NCI-H146 (cell line): ENCODE results near the gene API5.

Experiments used
- DNase-seq: peaks from one replicate; lab custom pipeline; 2025; lab: John Stamatoyannopoulos, UW

API5 gene

DNA sequence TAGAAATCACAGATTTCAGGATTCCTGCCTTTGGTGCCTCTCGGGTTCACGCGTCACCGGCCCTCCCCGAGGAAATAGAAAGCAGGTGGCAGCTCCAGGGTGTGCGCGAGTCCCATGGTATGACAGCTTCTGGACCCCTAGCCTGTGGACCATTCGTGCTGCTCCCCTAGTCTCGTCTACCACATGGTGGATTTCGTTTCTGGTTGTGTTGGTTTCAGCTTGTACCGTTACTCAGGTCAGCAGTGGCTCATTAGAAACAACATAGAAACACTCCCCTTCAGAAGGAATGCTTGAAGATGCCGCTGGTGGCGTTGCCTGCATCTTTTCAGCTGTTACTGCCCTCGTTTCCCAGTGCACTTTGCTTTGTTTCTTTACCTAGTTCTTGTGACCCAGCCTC, 47.6 kb downstream of the API5 start:
- DNase-seq: peak; percentile 52

DNA sequence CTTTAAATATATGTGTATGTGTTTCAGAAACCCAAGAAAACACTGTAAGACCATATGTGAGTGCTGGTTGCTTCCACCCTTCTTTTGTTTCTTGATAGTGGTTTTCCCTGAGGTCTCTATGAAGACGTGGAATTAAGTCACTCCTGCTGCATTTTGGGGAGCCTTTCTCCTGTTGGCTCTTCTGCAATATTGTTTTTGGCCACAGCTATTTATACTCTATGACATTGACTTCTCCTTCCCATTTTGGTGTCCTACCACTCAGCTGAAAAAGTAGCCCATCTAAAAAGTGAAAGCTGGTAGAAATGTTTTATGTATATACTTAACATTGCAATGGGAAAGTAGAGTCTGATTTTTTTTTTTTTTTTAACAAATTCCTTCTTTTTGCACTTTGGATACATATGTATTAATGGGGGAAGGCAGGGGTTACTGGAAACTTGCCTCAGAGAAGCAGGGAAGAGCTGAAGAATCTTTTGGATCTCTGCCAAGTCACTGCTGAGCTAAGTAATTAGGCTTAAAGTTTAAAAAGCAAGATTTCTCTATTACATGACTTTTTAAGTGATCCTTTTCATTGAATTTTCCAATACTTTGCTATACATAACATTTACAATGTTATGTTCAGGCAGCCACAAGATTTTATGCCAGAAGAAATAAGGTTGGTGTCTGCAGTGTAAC, 48.7 kb downstream of the API5 start:
- DNase-seq: no peak

DNA sequence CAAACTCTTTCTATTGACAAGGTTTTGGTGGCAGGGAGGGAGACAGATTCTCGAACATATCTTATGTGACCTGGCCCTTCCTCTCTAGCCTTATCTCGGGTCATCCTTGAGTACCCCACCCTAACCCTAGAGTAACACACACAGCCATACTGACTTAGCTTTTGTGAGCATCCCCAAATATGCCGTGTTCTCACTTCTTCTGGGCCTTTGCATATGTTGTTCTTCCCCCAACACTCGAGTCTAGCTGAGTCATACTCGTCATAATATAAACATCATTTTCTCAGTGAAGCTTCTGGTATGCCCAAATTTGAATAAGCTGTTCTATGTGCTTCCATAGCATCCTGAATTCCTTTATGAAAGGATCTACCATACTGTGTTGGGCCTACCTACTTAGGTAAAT, 54.9 kb downstream of the API5 start:
- DNase-seq: no peak

DNA sequence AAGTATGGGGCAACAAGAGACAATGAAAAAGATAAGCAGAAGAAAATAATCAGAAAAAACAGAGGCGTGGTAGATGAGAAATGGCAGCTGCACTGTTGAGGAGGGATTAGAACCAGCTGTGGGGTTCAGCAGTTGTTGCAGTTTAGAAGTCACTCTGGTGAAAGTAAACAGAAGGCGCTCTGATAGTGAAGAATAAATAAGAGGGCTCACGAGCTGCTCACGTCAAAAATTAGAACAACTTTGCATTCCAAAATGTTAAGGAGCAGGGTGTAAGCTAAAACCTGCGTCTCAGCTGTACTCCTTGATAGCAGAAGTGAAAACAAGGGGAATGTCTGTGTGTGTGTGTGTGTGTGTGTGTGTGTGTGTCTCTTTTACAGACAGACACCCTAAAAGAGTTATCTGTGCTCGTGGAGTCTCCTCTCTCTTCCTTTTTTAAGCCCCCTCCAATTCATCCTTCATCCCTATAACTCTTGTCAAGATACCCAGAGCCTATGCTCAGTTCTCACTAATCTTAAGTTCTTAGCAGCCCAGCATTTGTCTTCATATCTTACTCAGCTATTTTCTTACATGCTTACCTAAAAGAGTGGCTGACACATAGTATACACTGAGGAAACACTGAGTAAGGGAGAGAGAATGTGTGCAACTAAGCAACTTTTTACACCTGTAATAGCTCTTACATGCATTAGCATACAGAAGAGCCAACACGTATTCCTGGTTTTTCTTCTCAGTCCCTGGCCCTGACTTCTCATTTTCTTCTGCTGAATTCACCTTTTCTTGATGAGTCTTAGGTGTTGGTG, 55.8 kb downstream of the API5 start:
- DNase-seq: no peak

DNA sequence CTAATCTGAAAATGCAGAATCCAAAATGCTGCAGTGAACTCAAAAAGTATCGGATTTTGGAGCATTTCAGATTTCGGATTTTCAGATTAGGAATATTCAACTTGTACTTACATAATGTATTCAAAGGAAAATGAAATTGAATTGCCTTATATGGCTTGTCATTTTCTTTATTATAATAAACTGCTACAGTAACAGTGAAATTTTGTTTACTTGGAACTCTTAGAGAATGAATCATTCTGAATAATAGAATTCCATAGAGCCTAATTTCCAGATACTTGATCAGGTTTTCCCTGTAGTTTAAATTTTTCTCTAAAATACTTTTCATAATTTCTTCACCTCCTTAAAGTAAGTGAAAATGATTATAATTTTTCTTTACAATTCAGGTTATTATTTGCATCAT, 64.3 kb downstream of the API5 start:
- no peak for DNase-seq

DNA sequence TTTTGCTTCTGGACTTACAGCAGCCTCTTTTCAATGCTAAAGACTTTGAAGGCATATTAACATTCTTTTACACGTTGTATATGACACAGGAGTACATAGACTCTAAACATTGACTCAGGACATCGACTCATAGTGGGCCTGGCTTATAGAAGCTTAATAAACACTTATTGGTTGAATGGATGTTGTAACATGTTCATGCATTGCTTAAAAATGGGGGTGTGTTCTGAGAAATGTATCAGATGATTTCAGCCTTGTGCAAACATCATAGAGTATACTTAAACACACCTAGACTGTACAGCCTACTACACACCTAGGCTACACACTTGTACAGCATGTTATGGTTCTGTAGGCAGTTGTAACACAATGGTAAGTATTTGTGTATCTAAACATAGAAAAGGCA, 64.8 kb downstream of the API5 start:
- DNase-seq: no peak

DNA sequence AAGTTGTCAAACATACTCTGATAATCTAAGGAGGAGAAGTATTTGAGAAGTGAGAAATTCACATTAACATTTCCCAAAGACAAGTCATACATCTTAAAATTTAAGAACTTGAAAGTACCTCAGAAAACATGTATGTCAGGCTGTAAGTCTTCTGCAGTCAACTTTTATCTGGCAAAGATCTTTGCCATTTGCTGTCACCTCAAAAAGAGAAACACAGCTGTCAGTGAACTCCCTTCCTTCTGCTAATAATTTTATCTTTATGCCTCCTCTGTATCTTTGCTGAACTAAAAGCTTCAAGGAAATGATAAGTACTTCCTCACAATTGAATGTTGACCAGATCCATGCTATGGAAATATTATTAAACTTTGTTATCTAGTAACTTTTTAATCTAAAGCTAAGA, 65.6 kb downstream of the API5 start:
- DNase-seq: no peak

DNA sequence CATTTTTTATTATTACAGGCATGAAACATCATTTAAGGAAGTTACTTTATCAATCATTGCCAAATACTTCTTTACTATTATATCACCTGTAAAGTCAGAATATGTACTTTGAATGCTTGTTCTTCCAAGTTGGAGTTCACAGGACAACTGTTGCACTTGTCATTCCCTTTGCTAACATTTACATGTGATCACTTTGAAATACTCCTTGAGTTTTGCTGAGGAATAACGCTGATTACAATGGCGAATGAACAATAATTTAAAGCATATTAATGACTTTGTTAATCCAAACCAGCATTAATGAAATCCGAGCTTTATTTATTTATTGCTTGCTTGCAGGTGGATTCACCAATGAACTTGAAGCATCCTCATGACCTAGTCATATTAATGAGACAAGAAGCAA, 67.1 kb downstream of the API5 start:
- DNase-seq: no peak

DNA sequence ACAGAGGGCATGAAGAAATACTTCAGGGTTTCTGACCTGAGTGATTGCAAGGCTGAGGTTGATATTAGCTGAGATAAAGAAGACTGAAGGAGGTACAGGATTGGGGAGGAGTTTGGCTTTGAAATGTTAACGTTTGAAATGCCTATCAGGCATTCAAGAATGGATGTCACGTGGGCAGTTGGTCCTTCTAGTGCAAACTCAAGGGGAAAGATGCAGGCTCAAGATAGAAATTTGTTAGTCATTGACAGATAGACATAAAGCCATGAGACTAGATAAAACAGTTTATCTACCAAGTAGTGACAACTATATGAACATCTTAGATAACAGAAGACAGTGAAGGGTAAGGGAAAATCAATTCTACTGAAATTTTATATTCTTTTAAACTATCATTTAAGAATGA, 70.0 kb downstream of the API5 start:
- DNase-seq: no peak

DNA sequence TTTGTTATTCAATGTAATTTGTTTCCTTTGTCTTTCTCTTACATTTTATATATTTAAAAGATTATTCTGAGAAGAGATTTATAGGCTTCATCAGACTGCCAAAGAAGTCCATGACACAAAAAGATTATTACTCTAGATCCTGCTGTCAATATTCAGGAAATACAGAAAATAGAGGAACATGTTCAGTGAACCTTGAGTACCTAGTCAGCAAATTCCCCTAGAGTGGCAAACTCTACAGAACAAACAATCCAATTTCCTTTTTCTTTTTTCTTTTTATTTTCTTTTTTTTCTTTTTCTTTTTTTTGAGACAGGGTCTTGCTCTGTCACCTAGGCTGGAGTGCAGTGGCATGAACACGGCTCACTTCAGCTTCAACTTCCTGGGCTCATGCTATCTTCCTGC, 70.8 kb downstream of the API5 start:
- no peak for DNase-seq

DNA sequence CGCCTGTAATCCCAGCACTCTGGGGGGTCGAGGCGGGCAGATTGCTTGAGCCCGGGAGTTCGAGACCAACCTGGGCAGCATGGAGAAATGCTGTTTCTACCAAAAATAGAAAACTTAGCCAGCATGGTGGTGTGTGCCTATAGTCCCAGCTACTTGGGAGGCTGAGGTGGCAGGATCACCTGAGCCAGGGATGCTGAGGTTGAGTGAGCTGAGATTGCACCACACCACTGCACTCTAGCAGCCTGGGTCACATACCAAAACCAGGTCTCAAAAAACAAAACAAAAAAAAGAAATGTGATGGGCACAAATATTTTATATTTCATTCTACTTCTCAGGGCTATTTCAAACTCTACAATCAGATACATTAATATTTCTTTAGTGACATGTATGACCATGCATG, 72.6 kb downstream of the API5 start:
- no peak for DNase-seq

DNA sequence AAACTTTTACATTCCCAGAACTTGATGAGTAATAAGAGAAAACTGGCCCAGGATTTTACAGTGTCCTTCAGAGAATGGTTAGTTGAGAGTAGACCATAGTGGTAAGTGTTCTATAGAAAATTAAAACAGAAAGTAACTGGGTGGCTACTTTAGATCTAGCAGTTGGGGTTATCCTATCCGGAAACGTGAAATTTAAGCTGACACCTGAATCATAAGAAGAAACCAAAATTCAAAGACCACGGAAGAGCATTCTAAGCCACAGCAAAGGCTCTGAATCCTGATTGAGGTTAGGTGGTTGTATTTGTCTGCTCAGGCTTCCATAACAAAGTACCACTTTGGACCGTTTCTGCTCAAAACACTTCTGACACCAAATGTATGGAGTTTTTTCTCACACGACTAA, 80.9 kb downstream of the API5 start:
- DNase-seq: no peak

DNA sequence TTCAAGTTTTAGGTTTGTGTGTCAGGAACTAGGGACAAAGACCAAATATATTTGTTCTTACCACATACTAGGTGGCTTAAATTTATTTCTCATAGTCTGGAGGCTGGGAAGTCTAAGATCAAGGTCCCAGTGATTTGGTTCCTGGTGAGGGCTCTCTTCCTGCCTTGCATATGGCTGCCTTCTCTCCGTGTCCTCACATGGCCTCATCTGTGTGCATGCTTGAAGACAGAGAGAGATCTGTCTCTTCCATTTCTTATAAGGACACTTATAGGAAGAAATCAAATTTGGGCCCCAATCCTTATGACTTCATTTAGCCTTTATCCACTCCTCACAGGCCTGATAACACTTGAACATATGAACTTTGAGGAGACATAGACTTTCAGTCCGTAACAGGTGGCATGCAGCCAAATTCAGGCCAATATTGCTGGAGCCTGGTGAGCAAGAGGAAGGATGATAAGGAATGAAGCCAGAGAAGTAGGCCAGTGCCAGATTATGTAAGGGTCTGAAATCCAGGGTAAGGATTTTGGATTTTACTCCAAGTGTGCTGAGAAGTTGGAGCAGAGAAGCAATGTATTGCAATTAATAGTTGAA, 82.1 kb downstream of the API5 start:
- DNase-seq: no peak
